ENCODE data around the gene DTNB. TPM values are rescaled to one million over a fixed set of nuclear protein-coding genes. Genes with fewer than 3 reads are reported as not detected.

The DTNB gene
- polyA plus RNA-seq, 1 of the 3 experiments (the other 2 are of a cell fraction), result 15.3 TPM

- Histone ChIP-seq H3K79me2 (ENCODE audit: insufficient read depth) (no peaks in the 10 kb centered on the region), H3F3A (replicated peaks; ENCODE audit: insufficient read depth) (no peaks in the 10 kb centered on the region), H3K27me3 (ENCODE audit: insufficient read depth) (no peaks in the 10 kb centered on the region), H3K9me2 (no peaks in the 10 kb centered on the region), H3K27ac (ENCODE audit: low read depth in 2 of 2, low read length in 1 of 2) (no peak overlapping the region), H4K20me1 (ENCODE audit: insufficient read depth) (no peaks in the 10 kb centered on the region), H3K4me3 (ENCODE audit: low read depth in 2 of 2, low read length in 1 of 2) (no peak overlapping the region), H3K36me3 (replicated peaks in 1 of 2; ENCODE audit: control insufficient read depth in 1 of 2, insufficient read depth in 2 of 2, low read length in 1 of 2) (no peaks in the 10 kb centered on the region), H2AFZ (ENCODE audit: low read depth) (no peak overlapping the region), H3K4me1 (ENCODE audit: control insufficient read depth in 1 of 2, insufficient read depth in 2 of 2, low read depth in 1 of 2, low read length in 1 of 2) (peaks cover 6 to 10% of the 10 kb centered on the region in 2 experiments; a peak in 3 of 4 replicates), H3K4me2 (no peak overlapping the region), H3K9me3 (no peaks in the 10 kb centered on the region), H3K9ac (no peak overlapping the region)
- peak; percentile 40; the same call in 1 of the 2 replicates for TF ChIP-seq USF1 (IDR thresholded peaks at IDR 0.05; ENCODE audit: borderline replicate concordance, low read depth)
- TF ChIP-seq USF2 (IDR thresholded peaks at IDR 0.05; ENCODE audit: borderline replicate concordance, low read depth, low read length), result no peak
- 95% methylated on average over 6 of the region's 6 CpGs for WGBS (ENCODE audit: low lambda C conversion rate)
- ChIA-PET POLR2A (no interaction called here), CTCF (interaction anchor here (0.9 to 2.8 kb wide), 6 partner anchors 9 to 41 kb away, joined by 3 to 9 read pairs (median 5); no protein-coding TSS in a partner anchor)
- DNase-seq, result no peak
Measured at GRCh38 chr2:25417715-25418369, 255.5 kb downstream of the DTNB start.

GRCh38 chr2:25416674-25417073, 256.7 kb downstream of the DTNB start:
- H3F3A ChIP-seq (replicated peaks; ENCODE audit: insufficient read depth), result no peaks in the 10 kb centered on the region
- no peak overlapping the region for H3K9ac ChIP-seq
- no peaks in the 10 kb centered on the region for H3K9me2 ChIP-seq
- peaks cover 6 to 10% of the 10 kb centered on the region in 2 experiments; a peak in 3 of 4 replicates for H3K4me1 ChIP-seq (ENCODE audit: control insufficient read depth in 1 of 2, insufficient read depth in 2 of 2, low read depth in 1 of 2, low read length in 1 of 2)
- ChIA-PET POLR2A (no interaction called here), CTCF (interaction anchor here (0.5 to 2.8 kb wide), 7 partner anchors 8 to 248 kb away, joined by 3 to 9 read pairs (median 4); no protein-coding TSS in a partner anchor)
- H3K79me2 ChIP-seq (ENCODE audit: insufficient read depth), result no peaks in the 10 kb centered on the region
- H2AFZ ChIP-seq (ENCODE audit: low read depth), result no peak overlapping the region
- no peak overlapping the region for H3K4me2 ChIP-seq
- no peak for DNase-seq
- WGBS (ENCODE audit: low lambda C conversion rate), result 88% methylated on average over 3 of the region's 3 CpGs
- no peaks in the 10 kb centered on the region for H3K27me3 ChIP-seq (ENCODE audit: insufficient read depth)
- H3K9me3 ChIP-seq, result no peaks in the 10 kb centered on the region
- no peak overlapping the region for H3K27ac ChIP-seq (ENCODE audit: low read depth in 2 of 2, low read length in 1 of 2)
- H4K20me1 ChIP-seq (ENCODE audit: insufficient read depth), result no peaks in the 10 kb centered on the region
- no peak overlapping the region for H3K4me3 ChIP-seq (ENCODE audit: low read depth in 2 of 2, low read length in 1 of 2)
- no peaks in the 10 kb centered on the region for H3K36me3 ChIP-seq (replicated peaks in 1 of 2; ENCODE audit: control insufficient read depth in 1 of 2, insufficient read depth in 2 of 2, low read length in 1 of 2)
- no peak for TF ChIP-seq SIN3A (IDR thresholded peaks at IDR 0.05; ENCODE audit: borderline replicate concordance, low read depth, low read length)
- no peak for TF ChIP-seq PBX3 (IDR thresholded peaks at IDR 0.05)
- TF ChIP-seq REST (IDR thresholded peaks at IDR 0.05; ENCODE audit: low read depth, low read length), result no peak
- no peak for TF ChIP-seq CTCF (IDR thresholded peaks at IDR 0.05)
- TF ChIP-seq NRF1 (IDR thresholded peaks at IDR 0.05; ENCODE audit: low read depth, low read length), result no peak
- no peak for TF ChIP-seq TAF1 (IDR thresholded peaks at IDR 0.05; ENCODE audit: borderline replicate concordance, low read depth, low read length)
- TF ChIP-seq RFX5 (IDR thresholded peaks at IDR 0.05; ENCODE audit: low read length), result no peak
- TF ChIP-seq TEAD4 (IDR thresholded peaks at IDR 0.05; ENCODE audit: borderline replicate concordance, insufficient read depth), result no peak
- TF ChIP-seq MAX (IDR thresholded peaks at IDR 0.05; ENCODE audit: low read depth), result no peak
- TF ChIP-seq USF2 (IDR thresholded peaks at IDR 0.05; ENCODE audit: borderline replicate concordance, low read depth, low read length), result no peak
- no peak for TF ChIP-seq TCF12 (IDR thresholded peaks at IDR 0.05)
- TF ChIP-seq FOXJ3 (CRISPR knock-in tag; IDR thresholded peaks at IDR 0.05), result no peak
- TF ChIP-seq RCOR1 (IDR thresholded peaks at IDR 0.05; ENCODE audit: low read length), result no peak
- no peak for TF ChIP-seq EP300 (IDR thresholded peaks at IDR 0.05; ENCODE audit: borderline replicate concordance in 1 of 2, low read depth in 1 of 2, low read length in 1 of 2)
- no peak for TF ChIP-seq FOXM1 (IDR thresholded peaks at IDR 0.05; ENCODE audit: low read depth)

Measured in SK-N-SH (cell line).